HL-60 (cell line): Measurements from ENCODE around the gene GPR135.

Experiments
- DNase-seq, 2 experiments: peaks; one replicate each; pipeline ENCODE4 v3.0.0-alpha.2; 2010 to 2020; ENCODE audit warnings: low read depth in 1 of 2, low spot score in 1 of 2
- H3K27ac ChIP-seq: fragments of 250-450 bp; sonication (Bioruptor Pico); replicated peaks from 2 replicates; pipeline ENCODE4 v1.5.1; 2020; ENCODE audit warnings: mild to moderate bottlenecking, moderate library complexity
- H3K27me3 ChIP-seq: fragments of 250-450 bp; sonication (Bioruptor Pico); 2 replicates; pipeline ENCODE4 v1.5.1; 2021; ENCODE audit warnings: mild to moderate bottlenecking, moderate library complexity; ENCODE audit not compliant: insufficient read depth, poor library complexity, severe bottlenecking
- H3K4me3 ChIP-seq: replicated peaks from 2 replicates; pipeline ENCODE4 v1.5.1; 2011; ENCODE audit warnings: mild to moderate bottlenecking, control low read depth, low read length; ENCODE audit not compliant: insufficient read depth
- GABPA ChIP-seq: IDR thresholded peaks from 2 replicates; pipeline ENCODE4 v1.6.1; 2012; ENCODE audit warnings: low read depth
- POLR2AphosphoS5 ChIP-seq: IDR thresholded peaks from 2 replicates; pipeline ENCODE4 v1.6.1; 2012; ENCODE audit warnings: low read depth
- SPI1 ChIP-seq: IDR thresholded peaks from 2 replicates; pipeline ENCODE4 v1.6.1; 2012; ENCODE audit warnings: low read depth, mild to moderate bottlenecking, borderline replicate concordance
- TF ChIP-seq, protein P1 (sequence below): IDR thresholded peaks from 2 replicates; pipeline ENCODE4 v1.6.1; 2012; ENCODE audit warnings: low read depth; ENCODE audit not compliant: insufficient replicate concordance
- TF ChIP-seq, protein P2 (sequence below): IDR thresholded peaks from one replicate; pipeline ENCODE4 v1.5.1; 2011; ENCODE audit warnings: low read length, control low read depth, inconsistent platforms; ENCODE audit not compliant: insufficient read depth

Gene GPR135

DNA sequence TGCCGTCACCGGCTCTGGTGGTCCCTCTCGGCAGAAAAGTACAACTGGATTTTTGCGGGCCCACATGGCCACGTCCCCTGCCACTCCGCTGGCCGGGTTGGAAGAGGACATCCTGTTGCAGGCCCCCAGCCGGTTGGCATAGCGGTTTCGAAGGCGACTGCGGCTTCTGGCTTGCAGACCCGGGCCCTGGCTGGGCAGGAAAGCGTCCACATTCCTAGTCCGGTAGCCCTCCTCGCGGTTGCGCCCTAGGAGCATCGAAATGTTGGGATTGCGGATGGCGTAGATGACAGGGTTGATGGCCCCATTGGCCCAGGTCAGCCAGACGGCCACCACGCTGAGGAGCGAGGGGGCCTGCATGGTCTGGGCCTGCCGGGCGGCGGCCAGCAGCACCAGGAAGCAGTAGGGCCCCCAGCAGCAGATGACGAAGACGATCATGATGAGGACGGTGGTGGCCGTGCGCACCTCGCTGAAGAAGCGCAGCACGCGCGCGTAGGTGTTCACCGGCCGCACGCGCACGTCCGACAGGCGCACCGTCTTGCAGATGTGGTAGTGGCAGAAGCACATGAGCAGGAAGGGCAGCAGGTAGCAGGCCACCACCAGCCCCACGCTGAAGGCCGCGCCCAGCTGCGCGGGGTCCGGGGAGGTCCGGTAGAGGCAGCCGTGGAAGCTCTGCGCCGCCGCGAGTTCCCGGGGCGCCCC, 1.2 kb downstream of the GPR135 start:
- no peak overlapping the region for H3K27ac ChIP-seq
- TF ChIP-seq, protein P1, sequence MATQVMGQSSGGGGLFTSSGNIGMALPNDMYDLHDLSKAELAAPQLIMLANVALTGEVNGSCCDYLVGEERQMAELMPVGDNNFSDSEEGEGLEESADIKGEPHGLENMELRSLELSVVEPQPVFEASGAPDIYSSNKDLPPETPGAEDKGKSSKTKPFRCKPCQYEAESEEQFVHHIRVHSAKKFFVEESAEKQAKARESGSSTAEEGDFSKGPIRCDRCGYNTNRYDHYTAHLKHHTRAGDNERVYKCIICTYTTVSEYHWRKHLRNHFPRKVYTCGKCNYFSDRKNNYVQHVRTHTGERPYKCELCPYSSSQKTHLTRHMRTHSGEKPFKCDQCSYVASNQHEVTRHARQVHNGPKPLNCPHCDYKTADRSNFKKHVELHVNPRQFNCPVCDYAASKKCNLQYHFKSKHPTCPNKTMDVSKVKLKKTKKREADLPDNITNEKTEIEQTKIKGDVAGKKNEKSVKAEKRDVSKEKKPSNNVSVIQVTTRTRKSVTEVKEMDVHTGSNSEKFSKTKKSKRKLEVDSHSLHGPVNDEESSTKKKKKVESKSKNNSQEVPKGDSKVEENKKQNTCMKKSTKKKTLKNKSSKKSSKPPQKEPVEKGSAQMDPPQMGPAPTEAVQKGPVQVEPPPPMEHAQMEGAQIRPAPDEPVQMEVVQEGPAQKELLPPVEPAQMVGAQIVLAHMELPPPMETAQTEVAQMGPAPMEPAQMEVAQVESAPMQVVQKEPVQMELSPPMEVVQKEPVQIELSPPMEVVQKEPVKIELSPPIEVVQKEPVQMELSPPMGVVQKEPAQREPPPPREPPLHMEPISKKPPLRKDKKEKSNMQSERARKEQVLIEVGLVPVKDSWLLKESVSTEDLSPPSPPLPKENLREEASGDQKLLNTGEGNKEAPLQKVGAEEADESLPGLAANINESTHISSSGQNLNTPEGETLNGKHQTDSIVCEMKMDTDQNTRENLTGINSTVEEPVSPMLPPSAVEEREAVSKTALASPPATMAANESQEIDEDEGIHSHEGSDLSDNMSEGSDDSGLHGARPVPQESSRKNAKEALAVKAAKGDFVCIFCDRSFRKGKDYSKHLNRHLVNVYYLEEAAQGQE, result no peak
- TF ChIP-seq SPI1, result no peak
- TF ChIP-seq, protein P2, sequence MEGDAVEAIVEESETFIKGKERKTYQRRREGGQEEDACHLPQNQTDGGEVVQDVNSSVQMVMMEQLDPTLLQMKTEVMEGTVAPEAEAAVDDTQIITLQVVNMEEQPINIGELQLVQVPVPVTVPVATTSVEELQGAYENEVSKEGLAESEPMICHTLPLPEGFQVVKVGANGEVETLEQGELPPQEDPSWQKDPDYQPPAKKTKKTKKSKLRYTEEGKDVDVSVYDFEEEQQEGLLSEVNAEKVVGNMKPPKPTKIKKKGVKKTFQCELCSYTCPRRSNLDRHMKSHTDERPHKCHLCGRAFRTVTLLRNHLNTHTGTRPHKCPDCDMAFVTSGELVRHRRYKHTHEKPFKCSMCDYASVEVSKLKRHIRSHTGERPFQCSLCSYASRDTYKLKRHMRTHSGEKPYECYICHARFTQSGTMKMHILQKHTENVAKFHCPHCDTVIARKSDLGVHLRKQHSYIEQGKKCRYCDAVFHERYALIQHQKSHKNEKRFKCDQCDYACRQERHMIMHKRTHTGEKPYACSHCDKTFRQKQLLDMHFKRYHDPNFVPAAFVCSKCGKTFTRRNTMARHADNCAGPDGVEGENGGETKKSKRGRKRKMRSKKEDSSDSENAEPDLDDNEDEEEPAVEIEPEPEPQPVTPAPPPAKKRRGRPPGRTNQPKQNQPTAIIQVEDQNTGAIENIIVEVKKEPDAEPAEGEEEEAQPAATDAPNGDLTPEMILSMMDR, result no peak
- TF ChIP-seq POLR2AphosphoS5, result no peak
- no peak for TF ChIP-seq GABPA
- H3K4me3 ChIP-seq, result peak overlapping the region; percentile 28; the same call in 1 of the 2 replicates
- no peak for DNase-seq
- H3K27me3 ChIP-seq, result no peaks in the 10 kb centered on the region

DNA sequence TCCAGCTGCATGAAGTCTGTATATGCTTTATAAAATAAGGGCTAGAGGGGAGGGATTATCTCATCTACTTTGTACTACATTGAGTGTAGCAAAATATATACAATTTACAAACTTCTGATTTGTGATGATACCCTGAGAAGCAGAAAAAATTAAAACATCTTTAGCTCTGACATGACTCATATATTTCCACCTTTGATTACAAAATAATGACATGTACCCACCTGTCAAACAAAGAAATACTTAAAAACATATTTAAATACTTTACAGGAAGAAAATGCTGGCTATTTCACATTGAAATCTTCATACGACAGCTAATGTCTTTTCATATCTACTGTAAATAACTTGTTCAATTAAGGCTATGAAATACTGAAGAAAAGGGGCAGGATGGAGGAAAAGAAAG, 3.3 kb downstream of the GPR135 start:
- DNase-seq, result no peak
- Histone ChIP-seq H3K4me3 (no peak overlapping the region), H3K27ac (no peak overlapping the region), H3K27me3 (no peaks in the 10 kb centered on the region)
- TF ChIP-seq SPI1 (no peak), POLR2AphosphoS5 (no peak), GABPA (no peak)
- TF ChIP-seq, protein P1, result no peak
- TF ChIP-seq, protein P2, result no peak

DNA sequence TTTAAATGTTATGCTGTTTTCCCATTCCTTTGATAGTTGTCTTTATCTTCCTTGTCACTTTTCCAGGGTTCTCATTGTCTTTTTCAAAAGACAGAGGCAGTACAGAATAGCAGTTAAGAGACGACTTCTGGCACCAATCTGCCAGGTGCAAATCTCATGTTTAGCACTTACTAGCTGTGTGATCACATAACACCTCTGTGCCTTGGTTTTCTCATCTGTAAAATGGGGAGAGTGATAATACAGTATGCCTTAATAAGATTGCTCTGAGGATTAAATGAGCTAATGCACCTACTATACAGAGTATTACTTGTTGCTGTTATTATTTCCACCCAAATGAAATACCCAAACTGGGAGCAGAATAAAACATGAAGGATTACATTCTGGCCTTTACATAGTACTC, 4.8 kb downstream of the GPR135 start:
- no peak overlapping the region for H3K4me3 ChIP-seq
- DNase-seq, result no peak
- H3K27me3 ChIP-seq, result no peaks in the 10 kb centered on the region
- H3K27ac ChIP-seq, result no peak overlapping the region
- TF ChIP-seq GABPA (no peak), SPI1 (no peak), POLR2AphosphoS5 (no peak)
- TF ChIP-seq, protein P1, result no peak
- TF ChIP-seq, protein P2, result no peak
